DOHH2 (cell line): ENCODE measurements around the gene PRCC.

Experiments used
- CTCF ChIP-seq: fragments of 200-600 bp; sonication (generic); IDR thresholded peaks from one replicate; pipeline ENCODE4 v1.5.1; 2014; ENCODE audit warnings: antibody characterized with exemption, mild to moderate bottlenecking, low read depth, low read length; ENCODE audit not compliant: poor library complexity, severe bottlenecking
- EZH2phosphoT487 ChIP-seq: fragments of 200-600 bp; sonication (generic); IDR thresholded peaks from 2 replicates; pipeline ENCODE4 v1.6.1; 2017; ENCODE audit warnings: borderline replicate concordance, mild to moderate bottlenecking, antibody characterized with exemption, low read length, moderate library complexity, mixed read lengths

- TF ChIP-seq CTCF (no peak), EZH2phosphoT487 (no peak)
Observed at GRCh38 chr1:156760092-156760795, 7.1 kb upstream of the PRCC start.
